ENCODE measurements around the gene SV2C.

DNA sequence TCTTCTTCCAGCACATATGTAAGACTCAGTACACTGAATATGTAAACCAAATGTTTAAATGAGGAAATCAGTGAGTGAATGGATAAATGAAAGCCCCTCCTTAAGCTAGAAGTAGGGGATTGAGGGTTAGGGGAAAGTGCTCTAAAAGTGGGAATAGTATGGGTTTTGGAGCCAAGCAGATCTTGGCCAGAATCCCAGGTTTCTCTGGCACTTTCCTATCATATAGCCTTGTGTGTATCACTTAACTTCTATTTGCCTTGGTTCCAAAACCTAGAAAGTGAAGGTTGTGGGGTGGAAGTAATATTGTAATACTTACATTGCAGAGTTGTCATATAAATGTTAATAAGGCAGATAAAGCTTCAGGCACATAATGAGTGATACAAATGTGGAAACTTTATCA is 45.0 kb upstream of the SV2C start:
- TF ChIP-seq, protein P1, sequence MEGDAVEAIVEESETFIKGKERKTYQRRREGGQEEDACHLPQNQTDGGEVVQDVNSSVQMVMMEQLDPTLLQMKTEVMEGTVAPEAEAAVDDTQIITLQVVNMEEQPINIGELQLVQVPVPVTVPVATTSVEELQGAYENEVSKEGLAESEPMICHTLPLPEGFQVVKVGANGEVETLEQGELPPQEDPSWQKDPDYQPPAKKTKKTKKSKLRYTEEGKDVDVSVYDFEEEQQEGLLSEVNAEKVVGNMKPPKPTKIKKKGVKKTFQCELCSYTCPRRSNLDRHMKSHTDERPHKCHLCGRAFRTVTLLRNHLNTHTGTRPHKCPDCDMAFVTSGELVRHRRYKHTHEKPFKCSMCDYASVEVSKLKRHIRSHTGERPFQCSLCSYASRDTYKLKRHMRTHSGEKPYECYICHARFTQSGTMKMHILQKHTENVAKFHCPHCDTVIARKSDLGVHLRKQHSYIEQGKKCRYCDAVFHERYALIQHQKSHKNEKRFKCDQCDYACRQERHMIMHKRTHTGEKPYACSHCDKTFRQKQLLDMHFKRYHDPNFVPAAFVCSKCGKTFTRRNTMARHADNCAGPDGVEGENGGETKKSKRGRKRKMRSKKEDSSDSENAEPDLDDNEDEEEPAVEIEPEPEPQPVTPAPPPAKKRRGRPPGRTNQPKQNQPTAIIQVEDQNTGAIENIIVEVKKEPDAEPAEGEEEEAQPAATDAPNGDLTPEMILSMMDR (IDR thresholded peaks at IDR 0.05), result no peak
- no peak for TF ChIP-seq EZH2 (IDR thresholded peaks at IDR 0.05; ENCODE audit: borderline replicate concordance, insufficient read depth, low read depth, low read length, poor library complexity, severe bottlenecking)
